ENCODE data around the gene PRKCZ.

Gene PRKCZ

DNA sequence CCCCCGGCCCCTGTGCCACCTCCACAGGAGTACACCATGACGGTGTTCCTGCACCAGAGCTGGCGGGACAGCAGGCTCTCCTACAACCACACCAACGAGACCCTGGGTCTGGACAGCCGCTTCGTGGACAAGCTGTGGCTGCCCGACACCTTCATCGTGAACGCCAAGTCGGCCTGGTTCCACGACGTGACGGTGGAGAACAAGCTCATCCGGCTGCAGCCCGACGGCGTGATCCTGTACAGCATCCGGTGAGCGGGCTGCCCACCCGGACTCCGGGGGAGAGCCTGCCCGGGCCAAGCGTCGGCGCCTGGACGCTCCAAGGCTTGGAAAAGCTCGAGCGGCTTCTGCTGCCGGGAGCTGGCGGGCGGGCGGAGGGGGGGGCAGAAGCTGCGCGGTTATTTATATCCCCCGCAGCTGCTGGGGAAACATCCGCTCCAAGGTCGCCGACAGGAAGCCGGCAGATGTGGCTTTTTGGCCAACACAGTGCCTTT lies 24.7 kb upstream of the PRKCZ start:
- peak; percentile 10 for DNase-seq

GRCh38 chr1:2027961-2028583 lies 22.1 kb upstream of the PRKCZ start:
- no peak for DNase-seq

GRCh38 chr1:2028870-2029560 lies 21.2 kb upstream of the PRKCZ start:
- DNase-seq = no peak

DNA sequence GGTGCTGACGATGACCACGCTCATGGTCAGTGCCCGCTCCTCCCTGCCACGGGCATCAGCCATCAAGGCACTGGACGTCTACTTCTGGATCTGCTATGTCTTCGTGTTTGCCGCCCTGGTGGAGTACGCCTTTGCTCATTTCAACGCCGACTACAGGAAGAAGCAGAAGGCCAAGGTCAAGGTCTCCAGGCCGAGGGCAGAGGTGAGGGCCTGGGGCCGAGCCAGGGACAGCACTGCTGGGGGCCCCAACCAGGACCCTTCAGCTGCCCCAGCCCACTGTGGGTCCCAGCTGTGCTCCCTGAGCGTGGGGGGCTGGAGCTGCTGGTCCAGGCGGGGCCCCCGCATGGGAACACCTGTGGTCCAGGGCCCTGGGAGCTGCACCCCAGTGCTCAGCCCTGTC lies 20.6 kb upstream of the PRKCZ start:
- no peak for DNase-seq

DNA sequence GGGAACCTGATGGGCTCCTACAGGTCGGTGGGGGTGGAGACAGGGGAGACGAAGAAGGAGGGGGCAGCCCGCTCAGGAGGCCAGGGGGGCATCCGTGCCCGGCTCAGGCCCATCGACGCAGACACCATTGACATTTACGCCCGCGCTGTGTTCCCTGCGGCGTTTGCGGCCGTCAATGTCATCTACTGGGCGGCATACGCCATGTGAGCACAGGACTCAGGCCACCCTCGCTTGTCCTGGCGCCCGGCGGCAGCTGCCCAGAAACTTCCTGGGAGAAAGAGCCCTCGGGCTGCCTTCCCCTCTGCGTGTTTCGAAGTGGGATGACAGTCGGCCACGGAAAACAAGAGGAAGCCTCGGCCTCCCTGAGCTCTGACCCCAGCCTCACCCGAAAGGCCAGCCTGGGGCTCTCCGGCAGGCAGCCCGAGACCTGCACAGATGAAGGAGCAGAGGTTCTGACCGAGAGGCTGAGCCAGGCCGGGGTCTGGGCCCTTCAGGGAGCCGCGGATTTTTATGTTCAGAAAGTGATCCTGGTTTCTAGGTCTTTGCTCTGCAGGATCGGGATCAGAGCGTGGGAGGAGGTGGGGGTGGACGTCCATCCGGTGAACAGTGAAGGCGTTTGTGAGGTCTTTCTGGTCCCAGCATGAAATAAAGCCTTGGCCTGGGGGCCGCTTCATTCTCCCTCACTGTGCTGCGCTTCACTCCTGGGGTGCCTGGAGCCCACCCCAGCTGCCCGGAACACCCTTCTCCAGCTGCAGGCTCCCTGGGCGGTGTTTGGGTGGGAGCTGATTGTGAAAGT lies 19.9 kb upstream of the PRKCZ start:
- no peak for DNase-seq

GRCh38 chr1:2031546-2032540 lies 18.4 kb upstream of the PRKCZ start:
- DNase-seq = peak; percentile 50

GRCh38 chr1:2032737-2033136 lies 17.5 kb upstream of the PRKCZ start:
- no peak for DNase-seq

DNA sequence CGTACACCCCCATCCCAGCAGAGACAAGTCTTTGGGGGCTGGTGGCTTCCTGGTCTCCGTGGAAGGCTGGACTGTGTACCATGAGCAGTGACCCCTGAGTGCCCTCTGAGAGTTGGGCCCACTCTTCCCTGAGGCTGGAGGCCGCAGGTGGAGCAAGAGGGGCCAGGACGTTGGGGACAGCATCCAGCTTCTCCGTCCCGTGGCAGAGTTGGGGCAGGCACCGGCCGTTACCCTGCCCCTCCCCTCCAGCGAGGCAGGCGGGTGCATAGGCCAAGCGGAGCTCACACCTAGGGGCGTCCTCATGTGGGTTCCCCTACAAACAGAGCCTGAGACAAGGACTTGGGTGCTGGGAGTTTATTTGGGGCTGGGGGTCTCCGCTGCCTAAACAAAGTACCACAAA lies 17.0 kb upstream of the PRKCZ start:
- no peak for DNase-seq

GRCh38 chr1:2036287-2036686 lies 13.9 kb upstream of the PRKCZ start:
- DNase-seq = no peak

DNA sequence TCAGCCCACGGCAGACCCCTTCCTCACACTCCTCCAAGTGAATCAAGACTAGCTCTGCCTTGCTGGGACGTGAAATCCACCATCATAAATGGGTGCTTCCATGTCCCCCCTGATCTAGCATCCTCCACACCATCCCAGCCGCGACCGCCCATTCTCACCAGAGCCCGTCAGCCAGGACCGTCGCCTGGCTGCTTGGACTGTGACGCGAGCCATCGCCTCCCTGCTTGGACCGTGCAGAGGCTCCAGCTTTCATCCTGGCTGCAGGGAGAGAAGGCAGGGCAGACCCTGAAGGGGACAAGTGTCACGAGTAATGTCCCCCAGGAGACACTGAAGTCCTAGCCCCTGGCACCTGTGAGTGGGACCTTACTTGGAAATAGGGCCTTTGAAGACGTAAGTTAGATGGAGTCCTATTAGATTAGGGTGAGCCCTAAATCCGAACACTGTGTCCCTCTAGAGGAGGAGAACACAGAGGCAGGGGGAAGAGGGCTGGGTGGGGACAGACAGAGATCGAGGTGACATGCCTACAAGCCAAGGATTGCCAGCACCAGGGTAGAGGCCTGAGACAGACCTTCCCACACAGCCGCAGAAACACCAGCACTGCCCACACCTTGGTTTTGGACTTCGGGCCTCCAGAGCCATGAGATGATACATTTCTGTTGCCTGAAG lies 12.8 kb upstream of the PRKCZ start:
- no peak for DNase-seq

- DNase-seq = no peak
Measured at GRCh38 chr1:2038229-2038628, 12.0 kb upstream of the PRKCZ start.

DNA sequence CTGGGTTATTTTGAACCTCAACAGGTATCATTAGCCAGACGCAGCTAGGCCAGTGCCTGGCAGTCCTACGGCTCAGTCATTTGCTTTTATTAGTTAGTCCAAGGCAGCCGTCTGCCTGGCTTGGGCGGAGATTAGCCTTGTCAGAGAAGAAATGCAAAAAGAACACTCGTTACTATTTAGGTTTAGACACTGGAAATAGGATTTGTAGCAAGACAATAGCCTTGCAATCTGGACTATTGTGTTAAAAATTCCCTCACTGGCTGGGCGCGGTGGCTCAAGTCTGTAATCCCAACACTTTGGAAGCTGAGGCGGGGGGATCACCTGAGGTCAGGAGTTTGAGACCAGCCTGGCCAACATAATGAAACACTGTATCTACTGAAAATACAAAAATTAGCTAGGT lies 11.0 kb upstream of the PRKCZ start:
- DNase-seq = no peak

DNA sequence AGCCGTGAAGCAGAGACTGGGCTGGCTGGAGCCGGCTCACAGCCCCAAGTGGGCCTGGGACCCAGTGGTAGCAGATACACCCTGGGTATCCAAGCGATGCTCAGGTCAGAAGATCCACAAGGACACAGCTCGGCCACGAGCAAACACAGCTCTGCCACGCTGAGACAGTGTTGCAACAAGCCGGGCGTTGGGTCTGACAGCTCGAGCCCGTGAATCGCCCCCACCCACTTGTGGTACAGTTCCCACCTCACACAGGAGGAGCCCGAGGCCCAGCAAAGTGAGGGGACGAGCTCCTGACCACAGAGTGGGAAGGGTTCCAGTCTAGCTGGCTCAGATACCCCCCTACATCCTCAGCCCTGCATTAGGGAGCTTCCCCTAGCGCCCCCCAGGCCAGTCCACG lies 8.9 kb upstream of the PRKCZ start:
- no peak for DNase-seq

DNA sequence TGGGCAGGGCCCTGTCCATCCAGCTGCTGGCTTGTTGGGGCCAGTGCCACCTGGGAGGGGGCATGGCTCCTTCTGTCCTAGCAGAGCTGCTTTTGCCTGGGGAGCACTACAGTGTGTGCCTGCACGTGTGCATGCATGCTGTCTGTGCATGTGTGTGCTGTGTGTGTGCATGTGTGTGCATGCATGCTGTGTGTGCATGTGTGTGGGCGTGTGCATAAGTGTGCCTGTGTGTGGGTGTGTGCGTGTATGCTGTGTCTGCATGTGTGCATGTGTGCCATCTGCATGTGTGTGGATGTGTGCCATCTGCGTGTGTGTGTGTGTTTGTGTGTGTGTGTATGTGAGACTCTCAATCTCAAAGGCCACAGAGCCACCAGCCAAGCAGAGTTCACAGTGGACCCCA lies 8.3 kb upstream of the PRKCZ start:
- no peak for DNase-seq

DNA sequence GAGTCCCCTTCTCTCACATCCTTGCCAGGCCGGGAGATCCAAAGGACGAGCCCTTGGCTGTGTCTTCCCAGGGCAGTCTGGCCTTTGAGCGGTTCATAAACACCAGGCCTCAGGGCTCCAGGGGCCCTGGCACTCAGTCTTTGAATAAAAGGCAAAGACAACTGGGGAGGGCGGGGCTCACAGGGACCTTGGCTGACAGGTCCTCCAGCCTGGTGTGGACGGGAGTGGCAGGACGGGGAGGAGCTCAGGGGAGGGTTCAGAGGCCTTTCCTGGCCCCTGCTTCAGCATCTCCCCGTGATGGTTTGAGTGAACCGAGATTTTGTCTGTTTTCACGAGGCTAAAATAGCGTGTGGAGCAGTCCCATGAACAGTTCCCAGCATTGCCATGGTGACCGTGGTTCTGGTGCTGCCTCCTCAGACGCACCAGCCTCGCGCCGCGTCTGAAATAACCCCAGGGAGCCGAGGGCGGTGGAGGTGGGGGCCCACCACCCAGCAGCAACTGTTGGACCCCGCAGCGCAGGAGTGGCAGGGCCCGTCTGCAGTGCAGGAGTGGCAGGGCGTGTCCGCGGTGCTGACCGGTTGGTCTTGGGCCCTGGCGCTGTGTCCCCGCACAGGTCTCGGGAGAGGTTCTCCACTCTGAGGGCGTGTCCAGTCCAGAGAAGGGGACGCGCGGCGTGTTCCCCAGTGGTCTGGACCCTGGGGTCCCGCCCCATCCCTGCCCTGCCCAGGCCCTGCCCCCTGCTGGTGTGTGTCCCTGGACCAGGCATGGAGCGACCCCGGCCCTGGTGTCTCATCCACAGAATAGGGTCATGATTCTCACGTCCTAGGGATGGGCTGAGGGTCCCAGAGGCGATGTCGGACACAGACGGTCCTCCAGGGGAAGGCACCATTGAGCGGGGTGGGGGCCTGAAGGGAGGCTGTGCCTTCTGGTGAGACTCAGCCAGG lies 7.1 kb upstream of the PRKCZ start:
- no peak for DNase-seq

DNA sequence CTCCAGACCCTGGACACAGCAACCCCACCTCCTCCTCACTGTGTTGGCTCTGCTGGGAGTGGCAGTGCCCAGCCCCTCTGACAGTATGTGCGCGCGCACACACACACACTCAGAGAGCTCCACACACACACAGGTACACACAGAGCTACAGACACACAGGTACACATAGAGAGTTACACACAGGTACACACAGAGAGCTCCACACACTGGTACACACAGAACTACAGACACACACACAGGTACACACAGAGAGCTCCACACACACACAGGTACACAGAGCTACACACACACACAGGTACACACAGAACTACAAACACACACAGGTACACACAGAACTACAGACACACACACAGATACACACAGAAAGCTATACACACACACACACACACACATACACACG lies 6.3 kb upstream of the PRKCZ start:
- no peak for DNase-seq

DNA sequence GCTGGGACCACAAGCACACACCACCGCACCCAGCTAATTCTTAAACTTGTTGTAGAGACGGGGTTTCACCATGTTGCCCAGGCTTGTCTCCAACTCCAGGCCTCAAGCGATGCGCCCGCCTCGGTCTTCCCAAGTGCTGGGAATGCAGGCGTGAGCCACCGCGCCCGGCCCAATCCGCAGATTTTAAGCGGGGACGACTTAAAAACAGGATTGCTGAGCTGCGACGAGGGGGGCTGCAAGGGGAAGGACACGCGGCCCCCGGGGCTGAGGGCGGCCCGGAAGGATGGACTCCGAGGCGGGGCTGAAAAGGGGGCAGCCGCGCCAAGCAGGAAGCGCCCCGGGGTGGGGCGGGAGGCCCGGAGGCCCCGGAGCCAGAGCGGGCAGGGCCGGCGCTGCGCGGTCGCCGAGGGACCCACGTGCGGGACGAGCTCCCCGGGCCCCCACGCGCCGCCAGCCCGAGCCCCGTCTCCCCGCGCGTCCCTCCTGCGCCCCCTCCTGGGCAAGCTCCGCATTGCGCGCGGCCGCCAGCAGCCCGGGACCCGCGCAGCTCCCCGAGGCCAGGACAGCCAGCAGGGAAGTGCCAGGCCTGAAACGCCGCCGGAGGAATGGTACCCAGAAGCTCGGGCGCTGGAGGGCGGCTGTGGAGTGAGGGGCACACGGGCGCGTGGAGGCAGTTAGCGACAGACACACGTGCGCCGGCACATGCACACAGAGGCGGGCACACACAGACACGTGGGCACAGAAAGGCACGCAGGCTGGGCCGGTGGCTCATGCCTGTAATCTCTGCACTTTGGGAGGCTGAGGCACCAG lies 5.5 kb upstream of the PRKCZ start:
- peak; percentile 90 for DNase-seq

DNA sequence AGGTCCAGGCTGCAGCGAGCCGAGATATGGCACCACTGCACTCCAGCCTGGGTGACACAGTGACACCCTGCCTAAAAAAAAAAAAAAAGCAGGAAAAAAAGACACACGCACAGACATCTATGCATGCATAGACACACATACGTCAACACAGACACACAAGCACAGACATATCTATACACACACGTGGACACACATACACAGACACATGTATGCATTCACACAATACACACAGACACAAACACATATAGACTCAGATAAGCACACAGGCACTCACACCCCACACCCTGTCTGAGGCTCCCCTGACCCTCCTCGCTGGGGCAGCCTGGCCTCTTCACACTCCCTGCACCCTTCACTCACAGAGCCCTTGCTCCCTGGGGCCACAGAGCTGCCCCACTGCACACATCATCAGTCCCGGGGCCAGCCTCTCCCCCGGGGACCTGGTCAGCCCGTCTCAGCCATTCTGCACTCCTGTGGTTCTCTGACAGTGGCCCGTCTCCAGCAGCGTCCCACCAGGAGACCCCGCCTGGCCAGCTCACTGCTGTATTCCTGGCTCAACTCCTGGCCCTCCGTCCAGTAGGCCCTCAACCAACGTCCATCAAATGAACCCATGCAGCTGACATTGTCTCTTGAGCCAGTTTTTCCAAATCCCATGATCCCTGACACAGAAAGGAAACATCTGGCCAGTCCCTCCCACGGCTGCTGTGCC lies 4.6 kb upstream of the PRKCZ start:
- no peak for DNase-seq

DNA sequence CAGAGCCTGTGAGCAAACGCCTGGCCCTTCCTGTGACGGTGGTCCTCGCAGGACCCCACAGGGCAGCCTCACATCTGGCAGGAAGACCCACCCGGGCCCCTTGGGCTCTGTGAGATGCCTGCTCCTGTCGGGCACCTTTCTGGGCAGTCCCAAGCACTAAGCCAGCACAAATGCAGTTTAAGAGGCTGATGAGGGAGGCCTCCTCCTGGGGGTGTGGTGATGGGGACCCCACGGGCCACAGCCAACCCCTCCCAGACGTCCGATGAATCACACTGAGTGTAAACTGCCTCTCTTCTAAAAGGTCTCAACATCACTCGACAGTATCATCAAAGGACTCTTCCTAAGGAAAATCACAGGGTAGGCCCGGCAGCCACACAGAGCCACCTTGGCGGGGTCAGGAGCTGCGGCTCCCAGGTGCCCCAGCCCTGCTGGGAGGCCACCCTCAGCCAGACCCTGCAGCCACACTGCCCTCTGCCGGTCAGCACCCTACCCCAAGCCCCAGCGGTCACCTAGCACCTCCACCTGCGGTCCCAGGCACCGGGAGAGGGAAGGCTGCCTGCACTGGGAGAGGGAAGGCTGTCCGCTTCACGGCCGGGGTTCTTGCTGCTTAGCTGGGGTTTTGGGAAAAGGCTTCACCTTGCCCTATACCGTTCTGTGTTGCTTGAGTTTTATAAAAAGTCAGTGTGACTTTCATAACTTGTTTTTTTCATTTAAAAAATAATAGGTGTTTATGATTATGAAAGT lies 3.9 kb upstream of the PRKCZ start:
- peak; percentile 56 for DNase-seq

All from eye (tissue), 1 donor.